Parathyroid adenoma (tissue), 2 donors: ENCODE measurements around the gene PCSK2.

Experiments
- H2AFZ ChIP-seq: fragments of 300-600 bp; sonication (generic); one replicate; pipeline ENCODE4 v1.7.0; 2017; ENCODE audit warnings: antibody characterized with exemption, mild to moderate bottlenecking
- H3K27ac ChIP-seq: fragments of 300-600 bp; sonication (generic); one replicate; pipeline ENCODE4 v1.7.0; 2017
- H3K27me3 ChIP-seq: fragments of 300-600 bp; sonication (generic); one replicate; pipeline ENCODE4 v1.7.0; 2017; ENCODE audit warnings: low read length; ENCODE audit not compliant: control insufficient read depth, insufficient read depth
- H3K36me3 ChIP-seq: fragments of 300-600 bp; sonication (generic); one replicate; pipeline ENCODE4 v1.7.0; 2017; ENCODE audit warnings: low read length; ENCODE audit not compliant: control insufficient read depth, insufficient read depth
- H3K4me1 ChIP-seq: fragments of 300-600 bp; sonication (generic); one replicate; pipeline ENCODE4 v1.7.0; 2017; ENCODE audit warnings: control low read depth
- H3K4me2 ChIP-seq: fragments of 300-600 bp; sonication (generic); one replicate; pipeline ENCODE4 v1.7.0; 2017; ENCODE audit warnings: low read length
- H3K4me3 ChIP-seq: fragments of 300-600 bp; sonication (generic); one replicate; pipeline ENCODE4 v1.7.0; 2017; ENCODE audit warnings: low read depth, low read length
- H3K79me2 ChIP-seq: fragments of 300-600 bp; sonication (generic); one replicate; pipeline ENCODE4 v1.7.0; 2017; ENCODE audit warnings: control low read depth
- H3K9ac ChIP-seq: fragments of 300-600 bp; sonication (generic); one replicate; pipeline ENCODE4 v1.7.0; 2017; ENCODE audit warnings: mild to moderate bottlenecking
- H3K9me3 ChIP-seq: fragments of 300-600 bp; sonication (generic); one replicate; pipeline ENCODE4 v1.7.0; 2017; ENCODE audit warnings: low read length; ENCODE audit not compliant: control insufficient read depth
- TF ChIP-seq, protein P1 (sequence below): fragments of 300-600 bp; sonication (generic); IDR thresholded peaks from one replicate; pipeline ENCODE4 v1.7.0; 2017; ENCODE audit warnings: antibody characterized with exemption, mild to moderate bottlenecking
- donor health status: primary hyperparathyroidism.

The PCSK2 gene

DNA sequence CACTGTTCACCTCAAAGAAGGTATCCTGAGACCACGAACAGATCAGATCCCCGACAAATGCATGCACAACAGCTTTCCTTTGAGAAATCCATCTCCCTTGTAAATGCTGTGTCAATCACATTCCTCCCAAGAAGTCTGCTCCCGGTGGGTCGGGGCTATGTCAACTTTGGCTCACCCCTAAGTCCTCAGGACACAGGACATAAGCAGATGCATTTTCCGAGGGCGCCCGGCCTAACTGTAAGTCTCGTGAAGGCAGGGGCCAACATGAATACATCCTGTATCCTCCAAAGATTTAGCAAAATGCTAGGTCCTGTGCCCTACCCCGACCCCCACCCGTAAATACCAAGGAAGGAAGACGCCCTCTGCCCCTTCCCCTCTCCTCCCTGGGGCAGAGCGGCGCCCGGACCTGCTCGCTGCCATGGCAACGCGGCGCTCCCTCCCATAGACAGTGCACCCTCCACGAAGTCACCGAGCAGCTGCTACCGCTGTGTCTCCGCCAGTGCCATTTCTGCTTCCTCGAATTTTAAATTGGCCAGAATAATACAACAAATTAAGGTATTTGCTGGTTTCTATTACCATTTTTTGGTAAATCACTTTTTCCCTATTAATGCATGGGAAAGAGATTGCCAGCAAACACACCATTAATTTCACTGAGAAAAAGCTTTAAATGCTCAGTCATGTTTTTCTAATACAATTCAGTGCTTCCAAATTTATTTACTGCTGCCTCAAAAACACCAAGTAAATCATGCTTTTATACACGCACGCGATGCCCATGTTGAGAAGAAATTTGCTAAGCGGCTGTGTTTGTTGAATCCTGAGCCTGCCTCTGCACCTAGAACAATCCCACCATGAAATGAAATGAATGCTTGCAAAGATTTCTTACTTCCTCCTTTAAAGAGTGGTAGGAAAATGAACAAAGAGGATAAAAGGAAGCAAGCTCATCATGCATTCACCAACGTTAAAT, 100.6 kb downstream of the PCSK2 start:
- H3K9ac ChIP-seq = no peak overlapping the region
- TF ChIP-seq, protein P1, sequence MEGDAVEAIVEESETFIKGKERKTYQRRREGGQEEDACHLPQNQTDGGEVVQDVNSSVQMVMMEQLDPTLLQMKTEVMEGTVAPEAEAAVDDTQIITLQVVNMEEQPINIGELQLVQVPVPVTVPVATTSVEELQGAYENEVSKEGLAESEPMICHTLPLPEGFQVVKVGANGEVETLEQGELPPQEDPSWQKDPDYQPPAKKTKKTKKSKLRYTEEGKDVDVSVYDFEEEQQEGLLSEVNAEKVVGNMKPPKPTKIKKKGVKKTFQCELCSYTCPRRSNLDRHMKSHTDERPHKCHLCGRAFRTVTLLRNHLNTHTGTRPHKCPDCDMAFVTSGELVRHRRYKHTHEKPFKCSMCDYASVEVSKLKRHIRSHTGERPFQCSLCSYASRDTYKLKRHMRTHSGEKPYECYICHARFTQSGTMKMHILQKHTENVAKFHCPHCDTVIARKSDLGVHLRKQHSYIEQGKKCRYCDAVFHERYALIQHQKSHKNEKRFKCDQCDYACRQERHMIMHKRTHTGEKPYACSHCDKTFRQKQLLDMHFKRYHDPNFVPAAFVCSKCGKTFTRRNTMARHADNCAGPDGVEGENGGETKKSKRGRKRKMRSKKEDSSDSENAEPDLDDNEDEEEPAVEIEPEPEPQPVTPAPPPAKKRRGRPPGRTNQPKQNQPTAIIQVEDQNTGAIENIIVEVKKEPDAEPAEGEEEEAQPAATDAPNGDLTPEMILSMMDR = no peak
- H3K9me3 ChIP-seq = no peaks in the 10 kb centered on the region
- H3K4me2 ChIP-seq = no peak overlapping the region
- H3K27me3 ChIP-seq = no peaks in the 10 kb centered on the region
- H3K79me2 ChIP-seq = no peaks in the 10 kb centered on the region
- no peaks in the 10 kb centered on the region for H3K36me3 ChIP-seq
- no peak overlapping the region for H2AFZ ChIP-seq
- H3K4me1 ChIP-seq = no peaks in the 10 kb centered on the region
- no peak overlapping the region for H3K27ac ChIP-seq
- H3K4me3 ChIP-seq = no peak overlapping the region

GRCh38 chr20:17334932-17335331, 108.1 kb downstream of the PCSK2 start:
- no peak overlapping the region for H3K27ac ChIP-seq
- no peaks in the 10 kb centered on the region for H3K36me3 ChIP-seq
- no peaks in the 10 kb centered on the region for H3K4me1 ChIP-seq
- H3K9me3 ChIP-seq = no peaks in the 10 kb centered on the region
- no peak overlapping the region for H3K4me2 ChIP-seq
- TF ChIP-seq, protein P1 = no peak
- H2AFZ ChIP-seq = no peak overlapping the region
- H3K27me3 ChIP-seq = no peaks in the 10 kb centered on the region
- no peaks in the 10 kb centered on the region for H3K79me2 ChIP-seq
- H3K9ac ChIP-seq = no peak overlapping the region
- H3K4me3 ChIP-seq = no peak overlapping the region

DNA sequence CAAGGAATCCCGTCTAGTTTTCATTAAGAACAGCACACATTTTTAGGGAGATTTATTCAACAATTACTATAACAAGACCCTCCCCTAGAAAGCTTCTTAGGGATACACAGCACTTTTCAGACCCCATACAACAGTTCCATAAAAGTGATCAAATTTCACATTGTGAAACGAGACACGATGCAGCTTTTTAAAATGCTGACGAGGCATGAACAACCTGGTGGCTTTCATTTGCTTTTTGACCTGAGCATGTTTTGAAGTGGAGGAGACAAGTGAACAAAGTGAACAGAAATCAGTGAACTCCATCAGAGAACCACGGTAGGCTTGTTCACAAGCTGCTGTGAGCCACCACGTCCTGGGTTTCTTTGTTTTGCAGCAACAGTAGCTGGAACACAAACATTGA, 112.2 kb downstream of the PCSK2 start:
- H3K79me2 ChIP-seq = no peaks in the 10 kb centered on the region
- no peak overlapping the region for H3K4me3 ChIP-seq
- H3K36me3 ChIP-seq = no peaks in the 10 kb centered on the region
- no peak overlapping the region for H3K9ac ChIP-seq
- TF ChIP-seq, protein P1 = no peak
- no peaks in the 10 kb centered on the region for H3K27me3 ChIP-seq
- no peaks in the 10 kb centered on the region for H3K4me1 ChIP-seq
- H3K27ac ChIP-seq = no peak overlapping the region
- no peak overlapping the region for H2AFZ ChIP-seq
- H3K9me3 ChIP-seq = no peaks in the 10 kb centered on the region
- H3K4me2 ChIP-seq = no peak overlapping the region

- H3K9me3 ChIP-seq = no peaks in the 10 kb centered on the region
- H3K27ac ChIP-seq = no peak overlapping the region
- no peaks in the 10 kb centered on the region for H3K79me2 ChIP-seq
- H3K4me2 ChIP-seq = no peak overlapping the region
- H3K9ac ChIP-seq = no peak overlapping the region
- no peak overlapping the region for H3K4me3 ChIP-seq
- H3K36me3 ChIP-seq = no peaks in the 10 kb centered on the region
- H3K27me3 ChIP-seq = no peaks in the 10 kb centered on the region
- H3K4me1 ChIP-seq = no peaks in the 10 kb centered on the region
- H2AFZ ChIP-seq = no peak overlapping the region
- TF ChIP-seq, protein P1 = no peak
Measured at GRCh38 chr20:17343091-17343490, 116.3 kb downstream of the PCSK2 start.
